HepG2 (cell line): ENCODE data around the gene DYRK2. TPM values are rescaled to one million over a fixed set of nuclear protein-coding genes. Genes with fewer than 3 reads are reported as not detected.

Experiments used
- ATAC-seq: fragments of 200-7000 bp; cut with Tn5 transposase; 3 replicates; pipeline ENCODE4 v1.9.1; 2020; ENCODE audit warnings: mild to moderate bottlenecking, moderate library complexity
- BruUV-seq: library from RNA; stranded (reverse); fragments of 400-500 nt; replicated peaks from 2 replicates; lab custom pipeline; 2021; lab: Mats Ljungman, UMichigan
- CTCF ChIA-PET: fragments of 300-600 bp; formaldehyde crosslinking; extraction: SDS; loops from one replicate; lab custom pipeline; 2021; ENCODE audit warnings: low total read pairs, inconsistent platforms, low intra/inter-chr PET ratio; lab: Yijun Ruan, JAX
- POLR2A ChIA-PET: fragments of 350-600 bp; sonication (Branson Sonifier 250); formaldehyde crosslinking; loops from one replicate; lab custom pipeline; 2020; ENCODE audit warnings: antibody characterized with exemption, inconsistent platforms; lab: Yijun Ruan, JAX
- DNase-seq: peaks from one replicate; pipeline ENCODE4 v3.0.0-alpha.2; 2015; ENCODE audit warnings: low spot score
- FAIRE-seq: peaks from 3 replicates; lab custom pipeline; 2011; peaks lifted over from hg19 to GRCh38; lab: Jason Lieb, UNC
- H2AFZ ChIP-seq: one replicate; pipeline ENCODE4 v1.6.1; 2011; ENCODE audit warnings: low read length, inconsistent platforms
- H3K27ac ChIP-seq: fragments of 300-600 bp; 3 replicates; pipeline ENCODE4 v1.8.0; 2011; ENCODE audit warnings: mixed run types, mild to moderate bottlenecking, mixed read lengths, low read length, inconsistent platforms; ENCODE audit not compliant: insufficient read depth; ENCODE audit errors: extremely low read length
- H3K27me3 ChIP-seq, 2 experiments: fragments of 200-600 bp in 1 of 2; 2 replicates in 1 of 2; 3 replicates in 1 of 2; pipeline versions ENCODE4 v1.6.0 to v1.8.0; 2011; ENCODE audit warnings: low read length in 2 of 2, mild to moderate bottlenecking in 2 of 2, moderate library complexity in 2 of 2, inconsistent platforms in 1 of 2; ENCODE audit not compliant: insufficient read depth in 2 of 2, control insufficient read depth in 1 of 2
- H3K36me3 ChIP-seq, 2 experiments: fragments of 200-600 bp in 1 of 2; replicated peaks in 1 of 2; 2 replicates in 1 of 2; 3 replicates in 1 of 2; pipeline versions ENCODE4 v1.5.1 to v1.8.0; 2011; ENCODE audit warnings: low read length in 2 of 2, inconsistent platforms in 1 of 2; ENCODE audit not compliant: insufficient read depth in 2 of 2, control insufficient read depth in 1 of 2
- H3K4me1 ChIP-seq: 2 replicates; pipeline ENCODE4 v1.5.1; 2012; ENCODE audit warnings: low read length, inconsistent platforms; ENCODE audit not compliant: insufficient read depth
- H3K4me2 ChIP-seq: 2 replicates; pipeline ENCODE4 v1.6.0; 2011; ENCODE audit warnings: low read depth, low read length, inconsistent platforms
- H3K4me3 ChIP-seq, 3 experiments: fragments of 200-600 bp in 1 of 3; sonication (generic), shearing (Covaris generic) in 1 of 3; replicated peaks in 1 of 3; 2 replicates each; pipeline ENCODE4 v1.5.1; 2011 to 2016; ENCODE audit warnings: low read length in 3 of 3, inconsistent platforms in 2 of 3, low read depth in 2 of 3, mild to moderate bottlenecking in 2 of 3, control low read depth in 1 of 3, mixed read lengths in 1 of 3; ENCODE audit not compliant: insufficient read depth in 1 of 3
- H3K79me2 ChIP-seq: one replicate; pipeline ENCODE4 v1.6.1; 2011; ENCODE audit warnings: low read length, inconsistent platforms; ENCODE audit not compliant: insufficient read depth
- H3K9ac ChIP-seq: 2 replicates; pipeline ENCODE4 v1.6.0; 2011; ENCODE audit warnings: mild to moderate bottlenecking, low read depth, low read length, inconsistent platforms; ENCODE audit not compliant: insufficient read depth
- H3K9me3 ChIP-seq: 2 replicates; pipeline ENCODE4 v1.5.1; 2012; ENCODE audit warnings: mild to moderate bottlenecking, low read length
- H4K20me1 ChIP-seq: 2 replicates; pipeline ENCODE4 v1.6.0; 2011; ENCODE audit warnings: inconsistent platforms, mild to moderate bottlenecking, low read length, moderate library complexity; ENCODE audit not compliant: insufficient read depth
- BORCS8-MEF2B ChIP-seq: sonication (generic); formaldehyde crosslinking; IDR thresholded peaks from 2 replicates; pipeline ENCODE4 v1.8.0; 2022; ENCODE audit warnings: mild to moderate bottlenecking, missing genetic modification reagents
- HDAC1 ChIP-seq: sonication (generic); formaldehyde crosslinking; IDR thresholded peaks from 2 replicates; pipeline ENCODE4 v1.5.1; 2020; ENCODE audit warnings: mild to moderate bottlenecking, missing genetic modification reagents
- KLF6 ChIP-seq: IDR thresholded peaks from 2 replicates; pipeline ENCODE4 v1.8.0; 2016; ENCODE audit warnings: missing biosample characterization, missing genetic modification reagents
- MEF2D ChIP-seq: sonication (generic); formaldehyde crosslinking; IDR thresholded peaks from 2 replicates; pipeline ENCODE4 v1.5.1; 2020; ENCODE audit warnings: mild to moderate bottlenecking, missing genetic modification reagents
- MYC ChIP-seq: sonication (generic); formaldehyde crosslinking; IDR thresholded peaks from 2 replicates; pipeline ENCODE4 v1.9.0; 2021; ENCODE audit warnings: missing genetic modification reagents, borderline replicate concordance
- NONO ChIP-seq, 2 experiments: fragments of 450-650 bp in 1 of 2; sonication (generic) in 1 of 2; formaldehyde crosslinking in 1 of 2; IDR thresholded peaks in 1 of 2; conservative IDR thresholded peaks in 1 of 2; 2 replicates each; pipeline versions ENCODE4 v1.6.1 to v1.8.0; 2017 to 2022; ENCODE audit warnings: mild to moderate bottlenecking in 1 of 2, missing genetic modification reagents in 1 of 2, moderate library complexity in 1 of 2
- PHF8 ChIP-seq: sonication (generic); formaldehyde crosslinking; IDR thresholded peaks from 2 replicates; pipeline ENCODE4 v1.5.0; 2020; ENCODE audit warnings: missing genetic modification reagents
- ZMAT3 ChIP-seq: sonication (generic); formaldehyde crosslinking; conservative IDR thresholded peaks from 2 replicates; pipeline ENCODE4 v1.7.0; 2021; ENCODE audit warnings: missing genetic modification reagents
- ZNF451 ChIP-seq: sonication (generic); formaldehyde crosslinking; IDR thresholded peaks from 2 replicates; pipeline ENCODE4 v1.5.0; 2020; ENCODE audit warnings: mild to moderate bottlenecking, missing genetic modification reagents
- ZSCAN30 ChIP-seq: sonication (generic); formaldehyde crosslinking; IDR thresholded peaks from 2 replicates; pipeline ENCODE4 v1.5.0; 2020; ENCODE audit warnings: mild to moderate bottlenecking, missing genetic modification reagents
- WGBS: methylation state at CpG from one replicate; pipeline ENCODE4 v1.1.6; 2017; ENCODE audit warnings: low lambda C conversion rate; 5-methylcytosine and 5-hydroxymethylcytosine counted together
- in situ Hi-C: cut with HindIII; loops from 2 replicates; pipeline ENCODE4 v1.10.0; 2017; ENCODE audit warnings: low pct_unique_long_range_greater_than_20kb; ENCODE audit not compliant: extremely low pct_ligation_motif_present
- intact Hi-C: fragments of 100-400 bp; cut with micrococcal nuclease; formaldehyde crosslinking; loops from one replicate; pipeline ENCODE4 v1.10.0; 2022; ENCODE audit not compliant: unreplicated experiment
- polyA plus RNA-seq, 8 experiments: library from polyadenylated mRNA; depleted of rRNA in 3 of 8; stranded (reverse) in 7 of 8; unstranded in 1 of 8; fragments of >200 nt; fragmentation: Illumina TruSeq in 4 of 8; extraction: Trizol in 4 of 8; gene quantifications; 2 replicates each; pipeline versions ENCODE4 v1.2.1 to v1.2.3, GENCODE V29; 2011 to 2016; ENCODE audit warnings: low read depth in 4 of 8, missing spikeins in 1 of 8, mixed read lengths in 1 of 8; ENCODE audit not compliant: insufficient read depth in 1 of 8
- total RNA-seq, 5 experiments: library from RNA; depleted of rRNA; stranded (reverse); fragments of >200 nt; fragmentation: Illumina TruSeq; extraction: Trizol; gene quantifications; 2 replicates each; pipeline ENCODE4 v1.2.3, GENCODE V29; 2016; ENCODE audit warnings: low read depth in 1 of 5
- TF ChIP-seq, protein P1 (sequence below): sonication (generic); formaldehyde crosslinking; IDR thresholded peaks from 2 replicates; pipeline ENCODE4 v1.4.0; 2020; ENCODE audit warnings: missing genetic modification reagents
- TF ChIP-seq, protein P2 (sequence below): sonication (generic); formaldehyde crosslinking; IDR thresholded peaks from 2 replicates; pipeline ENCODE4 v1.8.1; 2023; ENCODE audit warnings: mild to moderate bottlenecking, moderate library complexity, missing genetic modification reagents
- TF ChIP-seq, protein P3 (sequence below): sonication (generic); formaldehyde crosslinking; IDR thresholded peaks from 2 replicates; pipeline ENCODE4 v1.8.0; 2023; ENCODE audit warnings: mild to moderate bottlenecking, missing genetic modification reagents
- TF ChIP-seq, protein P4 (sequence below): fragments of 450-650 bp; IDR thresholded peaks from 2 replicates; pipeline ENCODE4 v1.6.1; 2017; ENCODE audit warnings: mild to moderate bottlenecking
- TF ChIP-seq, protein P5 (sequence below): IDR thresholded peaks from 2 replicates; pipeline ENCODE4 v1.6.1; 2012; ENCODE audit warnings: inconsistent platforms

DYRK2 gene
- total and polyA plus RNA-seq, 2 of the 13 experiments (the other 11 are each of a cell fraction or from before 2014, with no cell fraction given) = 8.2 to 11.5 TPM

DNA sequence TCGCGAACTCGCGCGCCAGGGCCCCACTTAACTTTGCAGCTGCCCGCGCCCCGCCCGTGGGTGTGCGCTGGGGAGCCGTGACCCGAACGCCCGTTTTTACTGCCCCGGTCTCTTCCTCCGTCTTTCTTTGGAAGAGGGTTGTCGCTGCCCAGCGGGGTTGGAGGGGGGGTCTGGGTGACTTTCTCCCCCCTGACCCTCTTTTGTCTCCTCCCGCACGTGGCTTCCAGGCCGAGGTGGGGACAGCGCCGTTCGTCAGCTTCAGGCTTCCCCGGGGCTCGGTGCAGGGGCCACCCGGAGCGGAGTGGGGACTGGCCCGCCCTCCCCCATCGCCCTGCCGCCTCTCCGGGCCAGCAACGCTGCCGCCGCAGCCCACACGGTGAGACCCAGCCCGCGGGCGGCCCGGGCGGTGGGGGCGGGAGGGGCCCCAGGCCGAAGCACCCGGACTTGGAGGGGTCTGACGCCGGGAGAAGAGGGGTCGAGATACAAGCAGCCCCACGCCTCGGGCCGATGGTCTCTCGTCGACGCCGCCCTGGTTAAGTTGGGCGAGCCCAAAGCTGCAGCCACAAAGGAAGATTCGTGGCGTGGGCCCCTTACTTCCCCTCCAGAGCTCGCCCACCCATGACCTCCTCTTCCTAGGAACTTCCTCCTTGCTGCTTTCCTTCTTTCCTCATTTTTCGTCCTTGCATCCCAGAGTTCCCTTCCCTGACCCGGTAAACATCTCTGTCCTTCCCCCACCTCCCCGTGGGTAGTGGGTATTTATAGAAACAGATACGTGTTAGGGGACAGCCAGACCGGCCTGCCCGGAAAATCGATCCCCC is 1.2 kb downstream of the DYRK2 start:
- FAIRE-seq (no peak), DNase-seq (no peak), ATAC-seq (peak; percentile 33)
- H3K9me3 ChIP-seq = no peaks in the 10 kb centered on the region
- peaks cover 0 to 3% of the 10 kb centered on the region in 2 experiments; a peak in 1 of 5 replicates for H3K36me3 ChIP-seq
- peak overlapping the region; percentile 82 for H3K9ac ChIP-seq
- H3K4me2 ChIP-seq = peak overlapping the region; percentile 80
- POLR2A ChIA-PET = no interaction called here
- intact Hi-C loops (loop anchor here (2.0 kb wide), 1 partner anchor 293 kb away; no protein-coding TSS in a partner anchor), in situ Hi-C loops (no loop called here)
- H4K20me1 ChIP-seq = peaks cover 14% of the 10 kb centered on the region; the same call in 1 of the 2 replicates
- no peak overlapping the region for H2AFZ ChIP-seq
- WGBS = 0% methylated on average over 11 of the region's 65 CpGs
- CTCF ChIA-PET = no interaction called here
- H3K4me3 ChIP-seq = peak overlapping the region; percentile 74 to 84 (median 84)
- no TSS peak for BruUV-seq
- H3K79me2 ChIP-seq = peaks cover 46% of the 10 kb centered on the region
- H3K27ac ChIP-seq = peak overlapping the region; percentile 80
- H3K4me1 ChIP-seq = peaks cover 27% of the 10 kb centered on the region
- 0 out of 5 replicates have a peak, but pooled peaks cover 0 to 3% of the 10 kb centered on the region in 2 experiments for H3K27me3 ChIP-seq
- peak; percentile 70; the same call in 1 of the 2 replicates for TF ChIP-seq ZNF451
- no peak for TF ChIP-seq NONO (IDR thresholded peaks at IDR 0.05)
- 0 out of 2 replicates have a peak, but pooled peaks have one; percentile 37 for TF ChIP-seq NONO (CRISPR knock-in tag; conservative IDR thresholded peaks at IDR 0.05)
- TF ChIP-seq, protein P1, sequence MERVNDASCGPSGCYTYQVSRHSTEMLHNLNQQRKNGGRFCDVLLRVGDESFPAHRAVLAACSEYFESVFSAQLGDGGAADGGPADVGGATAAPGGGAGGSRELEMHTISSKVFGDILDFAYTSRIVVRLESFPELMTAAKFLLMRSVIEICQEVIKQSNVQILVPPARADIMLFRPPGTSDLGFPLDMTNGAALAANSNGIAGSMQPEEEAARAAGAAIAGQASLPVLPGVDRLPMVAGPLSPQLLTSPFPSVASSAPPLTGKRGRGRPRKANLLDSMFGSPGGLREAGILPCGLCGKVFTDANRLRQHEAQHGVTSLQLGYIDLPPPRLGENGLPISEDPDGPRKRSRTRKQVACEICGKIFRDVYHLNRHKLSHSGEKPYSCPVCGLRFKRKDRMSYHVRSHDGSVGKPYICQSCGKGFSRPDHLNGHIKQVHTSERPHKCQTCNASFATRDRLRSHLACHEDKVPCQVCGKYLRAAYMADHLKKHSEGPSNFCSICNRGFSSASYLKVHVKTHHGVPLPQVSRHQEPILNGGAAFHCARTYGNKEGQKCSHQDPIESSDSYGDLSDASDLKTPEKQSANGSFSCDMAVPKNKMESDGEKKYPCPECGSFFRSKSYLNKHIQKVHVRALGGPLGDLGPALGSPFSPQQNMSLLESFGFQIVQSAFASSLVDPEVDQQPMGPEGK (CRISPR knock-in tag) = peak; percentile 73
- TF ChIP-seq KLF6 (CRISPR knock-in tag) = 0 out of 2 replicates have a peak, but pooled peaks have one; percentile 27
- TF ChIP-seq, protein P2, sequence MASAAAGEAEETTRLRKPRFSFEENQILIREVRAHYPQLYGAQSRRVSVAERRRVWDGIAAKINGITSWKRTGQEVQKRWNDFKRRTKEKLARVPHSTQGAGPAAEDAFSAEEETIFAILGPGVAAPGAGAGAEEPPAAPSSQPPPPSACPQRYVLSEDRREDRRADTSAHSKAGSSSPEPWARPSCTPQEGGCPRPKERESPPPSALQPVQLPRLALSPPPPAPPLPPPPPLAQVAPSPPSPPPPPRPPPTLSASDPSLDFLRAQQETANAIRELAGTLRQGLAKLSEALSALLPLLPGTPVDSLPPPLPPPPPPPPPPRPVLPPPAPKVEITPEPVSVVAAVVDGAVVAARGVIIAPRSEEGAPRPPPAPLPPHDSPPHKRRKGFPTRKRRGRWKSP (CRISPR knock-in tag) = 0 out of 2 replicates have a peak, but pooled peaks have one; percentile 4
- 0 out of 2 replicates have a peak, but pooled peaks have one; percentile 23 for TF ChIP-seq HDAC1 (CRISPR knock-in tag)
- peak; percentile 50 for TF ChIP-seq PHF8
- peak; percentile 58 for TF ChIP-seq MYC (CRISPR knock-in tag)
- TF ChIP-seq BORCS8-MEF2B (CRISPR knock-in tag) = no peak
- no peak for TF ChIP-seq ZSCAN30 (CRISPR knock-in tag)
- TF ChIP-seq, protein P3, sequence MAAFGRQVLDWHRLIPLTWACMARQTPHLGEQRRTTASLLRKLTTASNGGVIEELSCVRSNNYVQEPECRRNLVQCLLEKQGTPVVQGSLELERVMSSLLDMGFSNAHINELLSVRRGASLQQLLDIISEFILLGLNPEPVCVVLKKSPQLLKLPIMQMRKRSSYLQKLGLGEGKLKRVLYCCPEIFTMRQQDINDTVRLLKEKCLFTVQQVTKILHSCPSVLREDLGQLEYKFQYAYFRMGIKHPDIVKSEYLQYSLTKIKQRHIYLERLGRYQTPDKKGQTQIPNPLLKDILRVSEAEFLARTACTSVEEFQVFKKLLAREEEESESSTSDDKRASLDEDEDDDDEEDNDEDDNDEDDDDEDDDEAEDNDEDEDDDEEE = peak; percentile 72; the same call in 1 of the 2 replicates
- peak; percentile 64; the same call in 1 of the 2 replicates for TF ChIP-seq MEF2D (CRISPR knock-in tag)
- TF ChIP-seq, protein P4, sequence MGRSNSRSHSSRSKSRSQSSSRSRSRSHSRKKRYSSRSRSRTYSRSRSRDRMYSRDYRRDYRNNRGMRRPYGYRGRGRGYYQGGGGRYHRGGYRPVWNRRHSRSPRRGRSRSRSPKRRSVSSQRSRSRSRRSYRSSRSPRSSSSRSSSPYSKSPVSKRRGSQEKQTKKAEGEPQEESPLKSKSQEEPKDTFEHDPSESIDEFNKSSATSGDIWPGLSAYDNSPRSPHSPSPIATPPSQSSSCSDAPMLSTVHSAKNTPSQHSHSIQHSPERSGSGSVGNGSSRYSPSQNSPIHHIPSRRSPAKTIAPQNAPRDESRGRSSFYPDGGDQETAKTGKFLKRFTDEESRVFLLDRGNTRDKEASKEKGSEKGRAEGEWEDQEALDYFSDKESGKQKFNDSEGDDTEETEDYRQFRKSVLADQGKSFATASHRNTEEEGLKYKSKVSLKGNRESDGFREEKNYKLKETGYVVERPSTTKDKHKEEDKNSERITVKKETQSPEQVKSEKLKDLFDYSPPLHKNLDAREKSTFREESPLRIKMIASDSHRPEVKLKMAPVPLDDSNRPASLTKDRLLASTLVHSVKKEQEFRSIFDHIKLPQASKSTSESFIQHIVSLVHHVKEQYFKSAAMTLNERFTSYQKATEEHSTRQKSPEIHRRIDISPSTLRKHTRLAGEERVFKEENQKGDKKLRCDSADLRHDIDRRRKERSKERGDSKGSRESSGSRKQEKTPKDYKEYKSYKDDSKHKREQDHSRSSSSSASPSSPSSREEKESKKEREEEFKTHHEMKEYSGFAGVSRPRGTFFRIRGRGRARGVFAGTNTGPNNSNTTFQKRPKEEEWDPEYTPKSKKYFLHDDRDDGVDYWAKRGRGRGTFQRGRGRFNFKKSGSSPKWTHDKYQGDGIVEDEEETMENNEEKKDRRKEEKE = no peak
- TF ChIP-seq ZMAT3 (CRISPR knock-in tag) = 0 out of 2 replicates have a peak, but pooled peaks have one; percentile 48
- TF ChIP-seq, protein P5, sequence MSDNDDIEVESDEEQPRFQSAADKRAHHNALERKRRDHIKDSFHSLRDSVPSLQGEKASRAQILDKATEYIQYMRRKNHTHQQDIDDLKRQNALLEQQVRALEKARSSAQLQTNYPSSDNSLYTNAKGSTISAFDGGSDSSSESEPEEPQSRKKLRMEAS = peak; percentile 75
